Trophoblast cell (in vitro differentiated cells and primary cell): ENCODE data around the gene PHYKPL.

Source experiments
- DNase-seq, 2 donors: peaks; one replicate each; pipeline ENCODE4 v3.0.0-alpha.2; 2016
- H2AFZ ChIP-seq: 2 replicates; pipeline ENCODE4 v1.6.1; 2013; ENCODE audit warnings: low read length, moderate library complexity, mild to moderate bottlenecking; ENCODE audit not compliant: insufficient read depth, poor library complexity
- H2AK5ac ChIP-seq: 2 replicates; pipeline ENCODE4 v1.6.1; 2013; ENCODE audit warnings: mild to moderate bottlenecking, low read length
- H2BK120ac ChIP-seq: 2 replicates; pipeline ENCODE4 v1.6.1; 2013; ENCODE audit warnings: low read length, mild to moderate bottlenecking, moderate library complexity; ENCODE audit not compliant: insufficient read depth, poor library complexity
- H2BK12ac ChIP-seq: 2 replicates; pipeline ENCODE4 v1.6.1; 2013; ENCODE audit warnings: mild to moderate bottlenecking, low read length, moderate library complexity
- H2BK5ac ChIP-seq: 2 replicates; pipeline ENCODE4 v1.6.1; 2013; ENCODE audit warnings: low read length, low read depth, moderate library complexity, mild to moderate bottlenecking; ENCODE audit not compliant: poor library complexity
- H3K14ac ChIP-seq: 2 replicates; pipeline ENCODE4 v1.6.1; 2013; ENCODE audit warnings: mild to moderate bottlenecking, low read length
- H3K18ac ChIP-seq: 2 replicates; pipeline ENCODE4 v1.6.1; 2013; ENCODE audit warnings: mild to moderate bottlenecking, low read length
- H3K23ac ChIP-seq: 2 replicates; pipeline ENCODE4 v1.6.1; 2013; ENCODE audit warnings: low read length
- H3K27ac ChIP-seq: 2 replicates; pipeline ENCODE4 v1.5.1; 2013; ENCODE audit warnings: low read depth, mild to moderate bottlenecking, inconsistent platforms, low read length, moderate library complexity
- H3K27me3 ChIP-seq: 2 replicates; pipeline ENCODE4 v1.6.1; 2013; ENCODE audit warnings: inconsistent platforms, mild to moderate bottlenecking, low read length, moderate library complexity; ENCODE audit not compliant: insufficient read depth
- H3K36me3 ChIP-seq, 2 experiments: 1 replicate in 1 of 2; 2 replicates in 1 of 2; pipeline ENCODE4 v1.6.1; 2013; ENCODE audit warnings: low read length in 2 of 2, mild to moderate bottlenecking in 2 of 2, moderate library complexity in 1 of 2; ENCODE audit not compliant: insufficient read depth in 2 of 2, control insufficient read depth in 1 of 2
- H3K4ac ChIP-seq: 2 replicates; pipeline ENCODE4 v1.6.1; 2013; ENCODE audit warnings: low read depth, mild to moderate bottlenecking, low read length, moderate library complexity
- H3K4me1 ChIP-seq, 2 experiments: 1 replicate in 1 of 2; 2 replicates in 1 of 2; pipeline ENCODE4 v1.6.1; 2013; ENCODE audit warnings: low read length in 2 of 2, mild to moderate bottlenecking in 2 of 2, moderate library complexity in 1 of 2; ENCODE audit not compliant: insufficient read depth in 2 of 2, control insufficient read depth in 1 of 2
- H3K4me2 ChIP-seq: 2 replicates; pipeline ENCODE4 v1.6.1; 2013; ENCODE audit warnings: inconsistent platforms, mild to moderate bottlenecking, low read length, moderate library complexity
- H3K4me3 ChIP-seq: 2 replicates; pipeline ENCODE4 v1.5.1; 2013; ENCODE audit warnings: mild to moderate bottlenecking, low read depth, low read length, inconsistent platforms
- H3K79me1 ChIP-seq: one replicate; pipeline ENCODE4 v1.6.1; 2013; ENCODE audit warnings: low read length
- H3K79me2 ChIP-seq: 2 replicates; pipeline ENCODE4 v1.6.1; 2013; ENCODE audit warnings: low read length, mild to moderate bottlenecking; ENCODE audit not compliant: control insufficient read depth, insufficient read depth, poor library complexity
- H3K9ac ChIP-seq: 2 replicates; pipeline ENCODE4 v1.6.1; 2013; ENCODE audit warnings: mild to moderate bottlenecking, low read length
- H3K9me3 ChIP-seq: 2 replicates; pipeline ENCODE4 v1.6.1; 2013; ENCODE audit warnings: low read depth, mild to moderate bottlenecking, control low read depth, inconsistent platforms, low read length; ENCODE audit not compliant: insufficient read depth
- H4K12ac ChIP-seq: 2 replicates; pipeline ENCODE4 v1.6.1; 2013; ENCODE audit warnings: low read depth, mild to moderate bottlenecking, low read length, moderate library complexity
- H4K8ac ChIP-seq: 2 replicates; pipeline ENCODE4 v1.6.1; 2013; ENCODE audit warnings: low read depth, mild to moderate bottlenecking, low read length, moderate library complexity
- H4K91ac ChIP-seq: one replicate; pipeline ENCODE4 v1.6.1; 2013; ENCODE audit warnings: low read depth, mild to moderate bottlenecking, low read length, moderate library complexity
- WGBS: extraction: QIAGEN DNeasy Blood & Tissue Kit; methylation state at CpG from one replicate; pipeline ENCODE4 v1.1.7; 2013; ENCODE audit warnings: missing lambda C conversion rate; ENCODE audit not compliant: insufficient read length, insufficient coverage; ENCODE audit errors: extremely low coverage; 5-methylcytosine and 5-hydroxymethylcytosine counted together

The PHYKPL gene

DNA sequence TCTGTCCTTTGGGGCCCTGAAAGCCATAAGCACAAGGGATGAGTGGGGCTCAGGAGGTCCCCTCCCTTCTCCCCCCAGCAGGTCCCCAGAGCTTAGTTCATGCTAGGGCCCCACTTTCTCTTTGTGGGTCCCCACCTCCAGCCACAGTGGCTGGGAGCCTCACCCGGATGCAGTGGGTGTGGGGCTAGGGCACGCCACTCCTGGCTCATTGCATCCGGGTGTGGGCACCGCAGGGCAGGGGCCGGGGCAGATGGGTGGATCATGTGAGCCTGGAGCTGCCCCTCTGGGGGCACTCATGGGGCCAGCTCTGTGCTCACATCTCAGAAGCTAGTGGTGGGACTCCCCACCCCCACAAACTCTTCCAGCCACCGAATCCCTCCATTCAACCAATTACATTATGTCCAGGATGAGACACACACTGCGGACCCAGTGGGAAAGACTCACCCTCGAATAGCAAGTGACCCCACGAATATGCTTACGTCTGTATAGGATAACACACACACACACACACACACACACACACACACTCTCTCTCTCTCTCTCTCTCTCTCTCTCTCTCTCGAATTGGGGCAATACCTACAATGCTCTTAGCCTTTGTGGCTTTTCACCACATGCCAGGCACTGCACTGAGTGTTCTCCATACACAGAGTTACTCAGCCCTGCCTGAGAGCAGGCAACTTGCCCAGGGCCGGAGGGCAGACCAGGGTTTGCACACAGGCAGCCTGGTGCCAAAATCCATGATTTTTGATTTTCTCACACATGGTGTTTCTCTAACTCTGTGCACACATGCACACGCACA is 16.8 kb upstream of the PHYKPL start:
- DNase-seq: no peak
- Histone ChIP-seq H4K8ac (no peak overlapping the region), H2AFZ (no peak overlapping the region), H3K79me2 (no peaks in the 10 kb centered on the region), H3K4me1 (no peaks in the 10 kb centered on the region), H4K12ac (no peak overlapping the region), H3K23ac (no peak overlapping the region), H3K9ac (no peak overlapping the region), H3K4me2 (no peak overlapping the region), H2AK5ac (no peak overlapping the region), H2BK5ac (no peak overlapping the region), H3K36me3 (no peaks in the 10 kb centered on the region), H3K4ac (no peak overlapping the region), H3K14ac (no peak overlapping the region), H3K79me1 (no peaks in the 10 kb centered on the region), H2BK120ac (no peak overlapping the region), H3K27ac (no peak overlapping the region), H3K4me3 (no peak overlapping the region), H3K18ac (no peak overlapping the region), H2BK12ac (no peak overlapping the region), H3K27me3 (no peaks in the 10 kb centered on the region), H4K91ac (no peak overlapping the region), H3K9me3 (peaks cover 2% of the 10 kb centered on the region)
- no CpG with 5 or more reads among the region's 13 CpGs for WGBS

GRCh38 chr5:178248750-178249149 is 16.1 kb upstream of the PHYKPL start:
- no peaks in the 10 kb centered on the region for H3K79me1 ChIP-seq
- H3K18ac ChIP-seq: no peak overlapping the region
- no peak overlapping the region for H3K4ac ChIP-seq
- peaks cover 2% of the 10 kb centered on the region for H3K9me3 ChIP-seq
- no peak overlapping the region for H3K27ac ChIP-seq
- no peak overlapping the region for H4K8ac ChIP-seq
- WGBS: no CpG with 5 or more reads among the region's 18 CpGs
- H2BK12ac ChIP-seq: no peak overlapping the region
- H3K4me1 ChIP-seq: no peaks in the 10 kb centered on the region
- H3K36me3 ChIP-seq: no peaks in the 10 kb centered on the region
- H2AK5ac ChIP-seq: no peak overlapping the region
- no peak overlapping the region for H4K12ac ChIP-seq
- H3K4me3 ChIP-seq: no peak overlapping the region
- no peak overlapping the region for H2BK120ac ChIP-seq
- H3K23ac ChIP-seq: no peak overlapping the region
- no peaks in the 10 kb centered on the region for H3K27me3 ChIP-seq
- DNase-seq: no peak
- no peak overlapping the region for H2BK5ac ChIP-seq
- no peak overlapping the region for H3K14ac ChIP-seq
- no peak overlapping the region for H3K9ac ChIP-seq
- H2AFZ ChIP-seq: no peak overlapping the region
- H3K4me2 ChIP-seq: no peak overlapping the region
- H4K91ac ChIP-seq: no peak overlapping the region
- H3K79me2 ChIP-seq: no peaks in the 10 kb centered on the region

DNA sequence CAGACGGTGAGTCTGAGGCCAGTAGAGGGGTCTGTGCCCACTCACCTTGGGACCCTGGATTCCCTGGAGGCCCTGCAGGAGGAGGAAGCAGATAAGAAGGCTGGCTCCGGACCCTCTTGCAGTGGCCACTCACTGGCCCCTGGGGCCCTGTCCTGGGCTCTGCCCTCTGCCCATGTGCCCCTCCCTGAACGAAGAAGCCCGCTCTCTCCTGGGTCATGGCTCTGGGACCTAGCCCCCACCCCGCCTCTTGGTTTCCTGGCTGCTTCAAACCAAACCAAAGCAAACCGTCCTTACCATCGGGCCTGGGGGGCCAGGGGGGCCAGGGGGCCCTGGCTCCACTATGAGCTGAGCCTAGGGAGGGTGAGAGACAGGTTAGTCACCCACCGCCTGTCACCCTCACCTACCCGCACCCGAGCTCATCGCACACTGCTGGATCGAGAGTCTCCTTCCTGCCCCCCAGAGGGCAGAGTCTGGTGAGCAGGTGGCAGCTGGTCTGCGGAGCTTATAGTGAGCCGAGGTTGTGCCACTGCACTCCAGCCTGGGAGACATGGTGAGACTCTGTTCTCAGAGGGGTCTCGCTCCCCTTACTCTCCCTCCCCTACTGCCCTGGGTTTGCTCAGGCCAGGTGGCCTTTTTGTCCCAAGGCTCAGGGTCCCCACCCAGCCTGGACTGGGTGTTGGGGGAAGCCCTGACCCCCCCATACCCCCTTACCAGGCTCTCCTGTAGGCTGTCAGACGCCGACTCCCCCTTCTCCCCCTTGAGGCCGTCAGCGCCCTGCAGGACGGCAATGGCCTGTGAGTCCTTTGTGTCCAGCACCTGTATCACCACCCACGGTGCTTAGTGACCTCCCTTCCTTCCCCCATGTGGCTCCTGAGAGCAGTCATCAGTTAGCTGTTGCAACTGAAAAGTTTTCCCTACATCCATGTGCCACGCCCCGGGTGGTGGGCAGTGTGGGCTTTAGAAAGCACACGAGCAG is 15.2 kb upstream of the PHYKPL start:
- Histone ChIP-seq H3K4me1 (no peaks in the 10 kb centered on the region), H3K27ac (no peak overlapping the region), H3K9me3 (peaks cover 2% of the 10 kb centered on the region), H3K23ac (no peak overlapping the region), H2BK120ac (no peak overlapping the region), H3K79me1 (no peaks in the 10 kb centered on the region), H2AK5ac (no peak overlapping the region), H3K18ac (no peak overlapping the region), H3K14ac (no peak overlapping the region), H3K4me3 (no peak overlapping the region), H4K12ac (no peak overlapping the region), H3K4ac (no peak overlapping the region), H3K9ac (no peak overlapping the region), H4K91ac (no peak overlapping the region), H3K36me3 (no peaks in the 10 kb centered on the region), H3K4me2 (no peak overlapping the region), H3K79me2 (no peaks in the 10 kb centered on the region), H4K8ac (no peak overlapping the region), H2BK12ac (no peak overlapping the region), H2AFZ (no peak overlapping the region), H3K27me3 (no peaks in the 10 kb centered on the region), H2BK5ac (no peak overlapping the region)
- DNase-seq: no peak
- WGBS: no CpG with 5 or more reads among the region's 24 CpGs

- Histone ChIP-seq H2BK5ac (no peak overlapping the region), H3K27ac (no peak overlapping the region), H4K8ac (no peak overlapping the region), H3K4me3 (no peak overlapping the region), H3K4ac (no peak overlapping the region), H3K9ac (no peak overlapping the region), H4K91ac (no peak overlapping the region), H2BK12ac (no peak overlapping the region), H2AK5ac (no peak overlapping the region), H3K79me1 (no peaks in the 10 kb centered on the region), H4K12ac (no peak overlapping the region), H3K27me3 (no peaks in the 10 kb centered on the region), H2AFZ (no peak overlapping the region), H3K14ac (no peak overlapping the region), H2BK120ac (no peak overlapping the region), H3K36me3 (no peaks in the 10 kb centered on the region), H3K79me2 (no peaks in the 10 kb centered on the region), H3K4me2 (no peak overlapping the region), H3K18ac (no peak overlapping the region), H3K4me1 (no peaks in the 10 kb centered on the region), H3K23ac (no peak overlapping the region), H3K9me3 (peaks cover 2% of the 10 kb centered on the region)
- WGBS: no CpG with 5 or more reads among the region's 15 CpGs
- no peak for DNase-seq
These were observed 14.2 kb upstream of the PHYKPL start for GRCh38 chr5:178246624-178247279.
